Lung (tissue), 12 donors: ENCODE measurements around the gene UBA6. TPM values are rescaled to one million over a fixed set of nuclear protein-coding genes. Genes with fewer than 3 reads are reported as not detected.

ENCODE experiments used
- ATAC-seq: fragments of 200-7000 bp; cut with Tn5 transposase; one replicate; pipeline ENCODE4 v1.9.1; 2020; ENCODE audit warnings: moderate number of reproducible peaks; ENCODE audit not compliant: insufficient read depth, low FRiP score
- DNase-seq, 3 donors: peaks; one replicate each; pipeline ENCODE4 v3.0.0-alpha.2; 2013 to 2017
- H3K27ac ChIP-seq, 2 donors: one replicate each; pipeline ENCODE4 v1.5.1; 2013; ENCODE audit warnings: mild to moderate bottlenecking in 2 of 2, moderate library complexity in 2 of 2, control low read depth in 1 of 2, inconsistent platforms in 1 of 2, low read depth in 1 of 2, low read length in 1 of 2
- H3K27me3 ChIP-seq, 3 donors: one replicate each; pipeline ENCODE4 v1.5.1; 2013; ENCODE audit warnings: low read length in 2 of 3; ENCODE audit not compliant: control insufficient read depth in 3 of 3, insufficient read depth in 3 of 3
- H3K36me3 ChIP-seq, 4 donors: one replicate each; pipeline ENCODE4 v1.5.1; 2013; ENCODE audit warnings: low read length in 4 of 4, mild to moderate bottlenecking in 1 of 4, moderate library complexity in 1 of 4; ENCODE audit not compliant: control insufficient read depth in 4 of 4, insufficient read depth in 4 of 4
- H3K4me1 ChIP-seq, 5 donors: one replicate each; pipeline ENCODE4 v1.5.1; 2013; ENCODE audit warnings: low read length in 5 of 5, mild to moderate bottlenecking in 2 of 5, moderate library complexity in 1 of 5; ENCODE audit not compliant: control insufficient read depth in 5 of 5, insufficient read depth in 5 of 5
- H3K4me3 ChIP-seq: one replicate; pipeline ENCODE4 v1.5.1; 2013; ENCODE audit warnings: mild to moderate bottlenecking, control low read depth, moderate library complexity
- H3K9ac ChIP-seq, 2 donors: one replicate each; pipeline ENCODE4 v1.5.1; 2013; ENCODE audit warnings: low read length in 2 of 2, control low read depth in 1 of 2; ENCODE audit not compliant: insufficient read depth in 1 of 2
- H3K9me3 ChIP-seq, 4 donors: one replicate each; pipeline ENCODE4 v1.5.1; 2013; ENCODE audit warnings: low read length in 3 of 4, mild to moderate bottlenecking in 1 of 4, moderate library complexity in 1 of 4; ENCODE audit not compliant: control insufficient read depth in 4 of 4, insufficient read depth in 3 of 4
- CTCF ChIP-seq: IDR thresholded peaks from 2 replicates; pipeline ENCODE4 v1.5.1; 2012; ENCODE audit warnings: mild to moderate bottlenecking; ENCODE audit errors: control extremely low read depth, extremely low read depth
- WGBS, 2 donors: extraction: QIAGEN DNeasy Blood & Tissue Kit; methylation state at CpG; one replicate each; pipeline ENCODE4 v1.1.7; 2013; 5-methylcytosine and 5-hydroxymethylcytosine counted together
- polyA plus RNA-seq, 2 donors: library from polyadenylated mRNA; stranded (reverse); fragments of 200-250 nt; gene quantifications; one replicate each; pipeline ENCODE4 v1.2.1, GENCODE V29; 2013
- total RNA-seq, 2 donors: library from RNA; depleted of rRNA in 1 of 2; stranded (reverse); fragments of >200 nt in 1 of 2; gene quantifications; one replicate each; pipeline ENCODE4 v1.2.1, GENCODE V29; 2014 to 2021
- donor health status: control.
- donor health status: control.
- donor health status: Bipolar disorder and iron deficiency.
- donor health status: healthy.
- donor health status: DM: yes; HTN: yes; CAD: no.

UBA6 gene
- total and polyA plus RNA-seq, 4 donors, result 6.4 to 67.0 (median 28.0) TPM

- no peaks in the 10 kb centered on the region for H3K4me1 ChIP-seq
Measured at GRCh38 chr4:67685532-67685859, 15.5 kb downstream of the UBA6 start.

GRCh38 chr4:67684839-67685531 is 16.0 kb downstream of the UBA6 start:
- no peak overlapping the region for H3K27ac ChIP-seq
- peaks cover 0 to 9% (median 6%) of the 10 kb centered on the region in 4 donors for H3K36me3 ChIP-seq
- no peak overlapping the region for H3K4me3 ChIP-seq
- WGBS, 2 donors, result 86 to 89% methylated on average over 1 of the region's 1 CpG
- no peak for DNase-seq
- H3K9me3 ChIP-seq, result no peaks in the 10 kb centered on the region
- H3K4me1 ChIP-seq, result no peaks in the 10 kb centered on the region
- no peaks in the 10 kb centered on the region for H3K27me3 ChIP-seq
- ATAC-seq, result no peak
- no peak overlapping the region for H3K9ac ChIP-seq
- no peak for TF ChIP-seq CTCF

More at GRCh38 chr4:67685532-67685859, 15.5 kb downstream of the UBA6 start:
- H3K9ac ChIP-seq, result no peak overlapping the region
- TF ChIP-seq CTCF, result no peak
- no peaks in the 10 kb centered on the region for H3K27me3 ChIP-seq
- no peak for ATAC-seq
- WGBS, 2 donors, result 96% methylated on average over 5 of the region's 5 CpGs
- H3K27ac ChIP-seq, result no peak overlapping the region
- no peak for DNase-seq
- H3K9me3 ChIP-seq, result no peaks in the 10 kb centered on the region
- H3K36me3 ChIP-seq, result peaks cover 0 to 10% (median 7%) of the 10 kb centered on the region in 4 donors
- H3K4me3 ChIP-seq, result no peak overlapping the region

GRCh38 chr4:67682266-67682665 is 18.7 kb downstream of the UBA6 start:
- Histone ChIP-seq H3K4me3 (no peak overlapping the region), H3K4me1 (no peaks in the 10 kb centered on the region), H3K27ac (no peak overlapping the region), H3K36me3 (peaks cover 0 to 18% (median 5%) of the 10 kb centered on the region in 4 donors), H3K9ac (no peak overlapping the region), H3K27me3 (no peaks in the 10 kb centered on the region), H3K9me3 (no peaks in the 10 kb centered on the region)
- ATAC-seq (no peak), DNase-seq (no peak)
- WGBS, 2 donors, result 89 to 96% methylated on average over 1 of the region's 1 CpG
- TF ChIP-seq CTCF, result no peak
